ENCODE data around the gene OR51V1.

Gene OR51V1

GRCh38 chr11:5232821-5233220, 32.3 kb upstream of the OR51V1 start:
- no peak overlapping the region for H3K27ac ChIP-seq (ENCODE audit: low read depth, low read length)
- H3F3A ChIP-seq (ENCODE audit: control insufficient read depth, insufficient read depth): no peaks in the 10 kb centered on the region
- H3K9me2 ChIP-seq (replicated peaks; ENCODE audit: control insufficient read depth, low read length): no peaks in the 10 kb centered on the region
- no peak overlapping the region for H3K4me3 ChIP-seq (ENCODE audit: low read length)
- H3K27me3 ChIP-seq (ENCODE audit: control insufficient read depth, low read length): no peaks in the 10 kb centered on the region
- no peaks in the 10 kb centered on the region for H3K36me3 ChIP-seq (ENCODE audit: control insufficient read depth, low read length)
- H4K20me1 ChIP-seq (ENCODE audit: control insufficient read depth, insufficient read depth, low read depth, low read length): no peaks in the 10 kb centered on the region
- H3K4me2 ChIP-seq (ENCODE audit: low read length): no peak overlapping the region
- no peaks in the 10 kb centered on the region for H3K9me3 ChIP-seq (ENCODE audit: control insufficient read depth, insufficient read depth, low read length)
- H3K79me2 ChIP-seq (ENCODE audit: control insufficient read depth, low read length): no peaks in the 10 kb centered on the region
- H3K4me1 ChIP-seq (ENCODE audit: control insufficient read depth, low read length): no peaks in the 10 kb centered on the region
- TF ChIP-seq CTCF (IDR thresholded peaks at IDR 0.05; ENCODE audit: low read depth, low read length, poor library complexity, severe bottlenecking): no peak
- TF ChIP-seq EZH2phosphoT487 (IDR thresholded peaks at IDR 0.05; ENCODE audit: borderline replicate concordance, low read length): no peak

- Histone ChIP-seq H3K4me3 (ENCODE audit: low read length) (no peak overlapping the region), H3K4me1 (ENCODE audit: control insufficient read depth, low read length) (no peaks in the 10 kb centered on the region), H3K27ac (ENCODE audit: low read depth, low read length) (no peak overlapping the region), H3K4me2 (ENCODE audit: low read length) (no peak overlapping the region), H3K9me3 (ENCODE audit: control insufficient read depth, insufficient read depth, low read length) (no peaks in the 10 kb centered on the region), H3F3A (ENCODE audit: control insufficient read depth, insufficient read depth) (no peaks in the 10 kb centered on the region), H3K9me2 (replicated peaks; ENCODE audit: control insufficient read depth, low read length) (no peaks in the 10 kb centered on the region), H3K79me2 (ENCODE audit: control insufficient read depth, low read length) (no peaks in the 10 kb centered on the region), H4K20me1 (ENCODE audit: control insufficient read depth, insufficient read depth, low read depth, low read length) (no peaks in the 10 kb centered on the region), H3K36me3 (ENCODE audit: control insufficient read depth, low read length) (no peaks in the 10 kb centered on the region), H3K27me3 (ENCODE audit: control insufficient read depth, low read length) (no peaks in the 10 kb centered on the region)
- no peak for TF ChIP-seq EZH2phosphoT487 (IDR thresholded peaks at IDR 0.05; ENCODE audit: borderline replicate concordance, low read length)
- TF ChIP-seq CTCF (IDR thresholded peaks at IDR 0.05; ENCODE audit: low read depth, low read length, poor library complexity, severe bottlenecking): no peak
Measured at GRCh38 chr11:5232176-5232575, 31.7 kb upstream of the OR51V1 start.

DNA sequence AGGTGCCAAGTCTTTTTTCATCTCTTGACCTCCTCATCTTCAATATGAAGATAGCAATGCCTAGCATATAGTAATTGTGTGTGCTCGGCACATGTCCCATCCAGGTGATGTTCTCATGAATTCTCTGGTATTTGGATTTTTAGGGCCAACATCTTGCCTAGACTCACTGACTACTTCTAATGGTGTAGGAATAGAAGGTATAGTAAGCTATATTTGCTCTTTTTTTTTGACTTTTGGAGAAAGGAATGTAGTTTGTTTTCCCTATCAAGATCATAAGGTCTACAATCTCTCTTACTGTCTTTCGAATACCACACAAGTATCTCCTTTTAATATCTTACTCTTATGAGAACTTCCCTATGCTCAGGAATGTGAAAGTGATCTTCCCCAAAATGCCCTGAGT, 30.6 kb upstream of the OR51V1 start:
- H3K79me2 ChIP-seq (ENCODE audit: control insufficient read depth, low read length): no peaks in the 10 kb centered on the region
- H3K4me1 ChIP-seq (ENCODE audit: control insufficient read depth, low read length): no peaks in the 10 kb centered on the region
- no peaks in the 10 kb centered on the region for H3K9me3 ChIP-seq (ENCODE audit: control insufficient read depth, insufficient read depth, low read length)
- no peaks in the 10 kb centered on the region for H3K9me2 ChIP-seq (replicated peaks; ENCODE audit: control insufficient read depth, low read length)
- H3K27me3 ChIP-seq (ENCODE audit: control insufficient read depth, low read length): no peaks in the 10 kb centered on the region
- H3F3A ChIP-seq (ENCODE audit: control insufficient read depth, insufficient read depth): no peaks in the 10 kb centered on the region
- TF ChIP-seq CTCF (IDR thresholded peaks at IDR 0.05; ENCODE audit: low read depth, low read length, poor library complexity, severe bottlenecking) (no peak), EZH2phosphoT487 (IDR thresholded peaks at IDR 0.05; ENCODE audit: borderline replicate concordance, low read length) (no peak)
- H3K4me3 ChIP-seq (ENCODE audit: low read length): no peak overlapping the region
- no peak overlapping the region for H3K27ac ChIP-seq (ENCODE audit: low read depth, low read length)
- H3K36me3 ChIP-seq (ENCODE audit: control insufficient read depth, low read length): no peaks in the 10 kb centered on the region
- H3K4me2 ChIP-seq (ENCODE audit: low read length): no peak overlapping the region
- H4K20me1 ChIP-seq (ENCODE audit: control insufficient read depth, insufficient read depth, low read depth, low read length): no peaks in the 10 kb centered on the region

GRCh38 chr11:5230266-5230665, 29.8 kb upstream of the OR51V1 start:
- Histone ChIP-seq H3F3A (ENCODE audit: control insufficient read depth, insufficient read depth) (no peaks in the 10 kb centered on the region), H3K4me2 (ENCODE audit: low read length) (no peak overlapping the region), H4K20me1 (ENCODE audit: control insufficient read depth, insufficient read depth, low read depth, low read length) (no peaks in the 10 kb centered on the region), H3K4me3 (ENCODE audit: low read length) (no peak overlapping the region), H3K27ac (ENCODE audit: low read depth, low read length) (no peak overlapping the region), H3K27me3 (ENCODE audit: control insufficient read depth, low read length) (no peaks in the 10 kb centered on the region), H3K4me1 (ENCODE audit: control insufficient read depth, low read length) (no peaks in the 10 kb centered on the region), H3K36me3 (ENCODE audit: control insufficient read depth, low read length) (no peaks in the 10 kb centered on the region), H3K79me2 (ENCODE audit: control insufficient read depth, low read length) (no peaks in the 10 kb centered on the region), H3K9me3 (ENCODE audit: control insufficient read depth, insufficient read depth, low read length) (no peaks in the 10 kb centered on the region), H3K9me2 (replicated peaks; ENCODE audit: control insufficient read depth, low read length) (no peaks in the 10 kb centered on the region)
- TF ChIP-seq EZH2phosphoT487 (IDR thresholded peaks at IDR 0.05; ENCODE audit: borderline replicate concordance, low read length): no peak
- TF ChIP-seq CTCF (IDR thresholded peaks at IDR 0.05; ENCODE audit: low read depth, low read length, poor library complexity, severe bottlenecking): no peak

All from DOHH2 (cell line).